HepG2 (cell line): ENCODE measurements around the gene PRR22. TPM values are rescaled to one million over a fixed set of nuclear protein-coding genes. Genes with fewer than 3 reads are reported as not detected.

Source experiments
- ATF6 ChIP-seq: sonication (generic); formaldehyde crosslinking; conservative IDR thresholded peaks from 2 replicates; pipeline ENCODE4 v1.4.0; 2020; ENCODE audit warnings: missing genetic modification reagents
- ATRX ChIP-seq: sonication (generic); formaldehyde crosslinking; IDR thresholded peaks from 2 replicates; pipeline ENCODE4 v1.4.0; 2020; ENCODE audit warnings: missing genetic modification reagents, borderline replicate concordance
- CAMTA2 ChIP-seq: sonication (generic); formaldehyde crosslinking; IDR thresholded peaks from 2 replicates; pipeline ENCODE4 v1.4.0; 2020; ENCODE audit warnings: mild to moderate bottlenecking, missing genetic modification reagents, borderline replicate concordance
- CEBPG ChIP-seq: IDR thresholded peaks from 2 replicates; pipeline ENCODE4 v1.6.1; 2016
- CSRNP1 ChIP-seq: sonication (generic); formaldehyde crosslinking; IDR thresholded peaks from 2 replicates; pipeline ENCODE4 v1.8.1; 2023; ENCODE audit warnings: mild to moderate bottlenecking, missing genetic modification reagents
- FOXJ3 ChIP-seq: sonication (generic); formaldehyde crosslinking; IDR thresholded peaks from 2 replicates; pipeline ENCODE4 v1.4.0; 2020; ENCODE audit warnings: missing genetic modification reagents, mild to moderate bottlenecking, borderline replicate concordance
- GZF1 ChIP-seq: sonication (generic); formaldehyde crosslinking; IDR thresholded peaks from 2 replicates; pipeline ENCODE4 v1.5.1; 2020; ENCODE audit warnings: mild to moderate bottlenecking, missing genetic modification reagents
- HHEX ChIP-seq: IDR thresholded peaks from 2 replicates; pipeline ENCODE4 v1.6.1; 2016; ENCODE audit warnings: control low read depth
- KLF6 ChIP-seq: IDR thresholded peaks from 2 replicates; pipeline ENCODE4 v1.8.0; 2016; ENCODE audit warnings: missing biosample characterization, missing genetic modification reagents
- MAF1 ChIP-seq: sonication (generic); formaldehyde crosslinking; IDR thresholded peaks from 2 replicates; pipeline ENCODE4 v1.5.0; 2020; ENCODE audit warnings: missing genetic modification reagents, borderline replicate concordance
- MAFK ChIP-seq, 2 experiments: IDR thresholded peaks in 1 of 2; conservative IDR thresholded peaks in 1 of 2; 2 replicates each; pipeline ENCODE4 v1.6.1; 2011; ENCODE audit warnings: improper control_type of control experiment in 2 of 2, low read length in 2 of 2
- MXD1 ChIP-seq: sonication (generic); formaldehyde crosslinking; IDR thresholded peaks from 2 replicates; pipeline ENCODE4 v1.4.0; 2020; ENCODE audit warnings: mild to moderate bottlenecking, missing genetic modification reagents
- NR2F2 ChIP-seq: IDR thresholded peaks from 2 replicates; pipeline ENCODE4 v1.6.1; 2012; ENCODE audit warnings: low read depth, inconsistent platforms, borderline replicate concordance
- RFX3 ChIP-seq: IDR thresholded peaks from 2 replicates; pipeline ENCODE4 v1.6.1; 2016; ENCODE audit warnings: missing biosample characterization, missing genetic modification reagents
- RFX5 ChIP-seq: IDR thresholded peaks from 2 replicates; pipeline ENCODE4 v1.6.1; 2011; ENCODE audit warnings: low read depth, low read length, improper control_type of control experiment
- STAT5B ChIP-seq: sonication (generic); formaldehyde crosslinking; IDR thresholded peaks from 2 replicates; pipeline ENCODE4 v1.4.0; 2020; ENCODE audit warnings: missing genetic modification reagents
- TCF7L2 ChIP-seq: IDR thresholded peaks from 2 replicates; pipeline ENCODE4 v1.6.1; 2011; ENCODE audit warnings: mild to moderate bottlenecking, low read depth, low read length, moderate library complexity
- ZMAT3 ChIP-seq: sonication (generic); formaldehyde crosslinking; conservative IDR thresholded peaks from 2 replicates; pipeline ENCODE4 v1.7.0; 2021; ENCODE audit warnings: missing genetic modification reagents
- ZNF468 ChIP-seq: sonication (generic); formaldehyde crosslinking; IDR thresholded peaks from 2 replicates; pipeline ENCODE4 v1.8.0; 2022; ENCODE audit warnings: mild to moderate bottlenecking, moderate library complexity, missing genetic modification reagents
- ZNF569 ChIP-seq: sonication (generic); formaldehyde crosslinking; IDR thresholded peaks from 2 replicates; pipeline ENCODE4 v1.5.0; 2020; ENCODE audit warnings: mild to moderate bottlenecking, missing genetic modification reagents, moderate library complexity, borderline replicate concordance
- ZNF660 ChIP-seq: sonication (generic); formaldehyde crosslinking; IDR thresholded peaks from 2 replicates; pipeline ENCODE4 v1.5.1; 2020; ENCODE audit warnings: mild to moderate bottlenecking, low read depth, missing genetic modification reagents, borderline replicate concordance
- ZNF704 ChIP-seq: sonication (generic); formaldehyde crosslinking; IDR thresholded peaks from 2 replicates; pipeline ENCODE4 v1.8.1; 2023; ENCODE audit warnings: mild to moderate bottlenecking, inconsistent platforms, moderate library complexity, missing genetic modification reagents, borderline replicate concordance
- ZNF747 ChIP-seq: sonication (generic); formaldehyde crosslinking; IDR thresholded peaks from 2 replicates; pipeline ENCODE4 v1.8.1; 2023; ENCODE audit warnings: missing genetic modification reagents, mild to moderate bottlenecking, borderline replicate concordance
- polyA plus RNA-seq, 8 experiments: library from polyadenylated mRNA; depleted of rRNA in 3 of 8; stranded (reverse) in 7 of 8; unstranded in 1 of 8; fragments of >200 nt; fragmentation: Illumina TruSeq in 4 of 8; extraction: Trizol in 4 of 8; gene quantifications; 2 replicates each; pipeline versions ENCODE4 v1.2.1 to v1.2.3, GENCODE V29; 2011 to 2016; ENCODE audit warnings: low read depth in 4 of 8, missing spikeins in 1 of 8, mixed read lengths in 1 of 8; ENCODE audit not compliant: insufficient read depth in 1 of 8
- total RNA-seq, 5 experiments: library from RNA; depleted of rRNA; stranded (reverse); fragments of >200 nt; fragmentation: Illumina TruSeq; extraction: Trizol; gene quantifications; 2 replicates each; pipeline ENCODE4 v1.2.3, GENCODE V29; 2016; ENCODE audit warnings: low read depth in 1 of 5
- TF ChIP-seq, protein P1 (sequence below): sonication (generic); formaldehyde crosslinking; IDR thresholded peaks from 2 replicates; pipeline ENCODE4 v1.8.0; 2023; ENCODE audit warnings: mild to moderate bottlenecking, missing genetic modification reagents

The PRR22 gene
- total and polyA plus RNA-seq, 2 of the 13 experiments (the other 11 are each of a cell fraction or from before 2014, with no cell fraction given) = 0.84 to 2.3 TPM

- TF ChIP-seq CSRNP1 (no peak), ZNF704 (CRISPR knock-in tag) (no peak), HHEX (CRISPR knock-in tag) (peak; percentile 15; the same call in 1 of the 2 replicates), KLF6 (CRISPR knock-in tag) (0 out of 2 replicates have a peak, but pooled peaks have one; percentile 74), STAT5B (CRISPR knock-in tag) (no peak), CAMTA2 (CRISPR knock-in tag) (no peak), FOXJ3 (no peak; the same call in 1 of the 2 replicates), GZF1 (CRISPR knock-in tag) (peak; percentile 23; the same call in 1 of the 2 replicates), TCF7L2 (no peak), RFX3 (CRISPR knock-in tag) (no peak), ATRX (CRISPR knock-in tag) (no peak), ATF6 (CRISPR knock-in tag) (no peak), MXD1 (CRISPR knock-in tag) (no peak), ZNF747 (CRISPR knock-in tag) (no peak), ZNF569 (0 out of 2 replicates have a peak, but pooled peaks have one; percentile 52), ZMAT3 (CRISPR knock-in tag) (no peak; the same call in 1 of the 2 replicates), MAFK (conservative IDR thresholded peaks at IDR 0.05 in 1 of 2, IDR thresholded peaks at IDR 0.05 in 1 of 2; ENCODE audit: low read length in 2 of 2) (no peak), MAF1 (CRISPR knock-in tag) (no peak), ZNF468 (CRISPR knock-in tag) (no peak), NR2F2 (no peak), ZNF660 (CRISPR knock-in tag) (no peak), RFX5 (no peak), CEBPG (no peak)
- TF ChIP-seq, protein P1, sequence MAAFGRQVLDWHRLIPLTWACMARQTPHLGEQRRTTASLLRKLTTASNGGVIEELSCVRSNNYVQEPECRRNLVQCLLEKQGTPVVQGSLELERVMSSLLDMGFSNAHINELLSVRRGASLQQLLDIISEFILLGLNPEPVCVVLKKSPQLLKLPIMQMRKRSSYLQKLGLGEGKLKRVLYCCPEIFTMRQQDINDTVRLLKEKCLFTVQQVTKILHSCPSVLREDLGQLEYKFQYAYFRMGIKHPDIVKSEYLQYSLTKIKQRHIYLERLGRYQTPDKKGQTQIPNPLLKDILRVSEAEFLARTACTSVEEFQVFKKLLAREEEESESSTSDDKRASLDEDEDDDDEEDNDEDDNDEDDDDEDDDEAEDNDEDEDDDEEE (CRISPR knock-in tag) = no peak
Observed at GRCh38 chr19:5826531-5827341, 42.2 kb upstream of the PRR22 start (continued).
